Measurements from ENCODE around the gene KBTBD4. TPM values are rescaled to one million over a fixed set of nuclear protein-coding genes. Genes with fewer than 3 reads are reported as not detected.
"Not testable (repeated sequence)": the region's sequence is repeated elsewhere in the genome, so short reads cannot be mapped to it uniquely, and the experiment has no call there.

The KBTBD4 gene
- total and polyA plus RNA-seq, 11 donors, result 5.0 to 23.7 (median 15.0) TPM

GRCh38 chr11:47564933-47565339, 13.8 kb downstream of the KBTBD4 start:
- peaks cover 0 to 17% (median 5%) of the 10 kb centered on the region in 9 donors for H3K36me3 ChIP-seq
- H3K4me1 ChIP-seq, result peaks cover 0 to 23% (median 14%) of the 10 kb centered on the region in 12 donors
- peak overlapping the region; percentile 65 to 97 (median 90) for H3K4me3 ChIP-seq
- no peaks in the 10 kb centered on the region for H3K27me3 ChIP-seq
- TF ChIP-seq POLR2A (IDR thresholded peaks at IDR 0.05), result no peak
- TF ChIP-seq, protein P1, sequence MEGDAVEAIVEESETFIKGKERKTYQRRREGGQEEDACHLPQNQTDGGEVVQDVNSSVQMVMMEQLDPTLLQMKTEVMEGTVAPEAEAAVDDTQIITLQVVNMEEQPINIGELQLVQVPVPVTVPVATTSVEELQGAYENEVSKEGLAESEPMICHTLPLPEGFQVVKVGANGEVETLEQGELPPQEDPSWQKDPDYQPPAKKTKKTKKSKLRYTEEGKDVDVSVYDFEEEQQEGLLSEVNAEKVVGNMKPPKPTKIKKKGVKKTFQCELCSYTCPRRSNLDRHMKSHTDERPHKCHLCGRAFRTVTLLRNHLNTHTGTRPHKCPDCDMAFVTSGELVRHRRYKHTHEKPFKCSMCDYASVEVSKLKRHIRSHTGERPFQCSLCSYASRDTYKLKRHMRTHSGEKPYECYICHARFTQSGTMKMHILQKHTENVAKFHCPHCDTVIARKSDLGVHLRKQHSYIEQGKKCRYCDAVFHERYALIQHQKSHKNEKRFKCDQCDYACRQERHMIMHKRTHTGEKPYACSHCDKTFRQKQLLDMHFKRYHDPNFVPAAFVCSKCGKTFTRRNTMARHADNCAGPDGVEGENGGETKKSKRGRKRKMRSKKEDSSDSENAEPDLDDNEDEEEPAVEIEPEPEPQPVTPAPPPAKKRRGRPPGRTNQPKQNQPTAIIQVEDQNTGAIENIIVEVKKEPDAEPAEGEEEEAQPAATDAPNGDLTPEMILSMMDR (IDR thresholded peaks at IDR 0.05), result no peak
- H3K9me3 ChIP-seq, result no peaks in the 10 kb centered on the region
- peak overlapping the region in 11 of 12 donors; percentile 41 to 92 (median 82) for H3K27ac ChIP-seq
- DNase-seq (no peak), ATAC-seq (peak in 3 of 4 donors; percentile 15 to 27 (median 15))
- 17 to 26% (median 21%) methylated on average over 9 to 11 of the region's 11 CpGs for WGBS, 4 donors
- intact Hi-C loops (cut with DNase I), result loop anchor here in 1 of 10 donors (5.0 kb wide), 1 partner anchor 52 kb away; no protein-coding TSS in a partner anchor

DNA sequence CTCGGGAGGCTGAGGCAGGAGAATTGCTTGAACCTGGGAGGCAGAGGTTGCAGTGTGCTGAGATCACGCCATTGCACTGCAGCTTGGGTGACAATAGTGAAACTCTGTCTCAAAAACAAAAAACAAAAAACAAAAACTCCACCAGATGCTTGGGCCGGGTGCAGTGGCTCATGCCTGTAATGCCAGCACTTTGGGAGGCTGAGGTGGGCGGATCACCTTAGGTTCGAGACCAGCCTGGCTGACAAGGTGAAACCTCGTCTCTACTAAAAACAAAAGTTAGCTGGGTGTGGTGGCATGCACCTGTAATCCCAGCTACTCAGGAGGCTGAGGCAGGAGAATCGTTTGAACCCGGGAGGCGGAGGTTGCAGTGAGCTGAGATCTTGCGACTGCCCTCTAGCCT, 14.4 kb downstream of the KBTBD4 start:
- Histone ChIP-seq H3K4me1 (peaks cover 0 to 23% (median 14%) of the 10 kb centered on the region in 12 donors), H3K4me3 (peak overlapping the region in 1 of 12 donors; percentile 94), H3K36me3 (peaks cover 0 to 12% (median 0%) of the 10 kb centered on the region in 9 donors)
- H3K27ac ChIP-seq; DNase-seq; intact Hi-C loops (cut with DNase I); ATAC-seq; H3K9me3 ChIP-seq; H3K27me3 ChIP-seq: not testable (repeated sequence)
- 95 to 98% (median 96%) methylated on average over 10 of the region's 10 CpGs for WGBS, 4 donors

- H3K27me3 ChIP-seq; H3K4me3 ChIP-seq; H3K36me3 ChIP-seq; DNase-seq; intact Hi-C loops (cut with DNase I); H3K9me3 ChIP-seq; H3K27ac ChIP-seq; ATAC-seq: not testable (repeated sequence)
- H3K4me1 ChIP-seq, result peaks cover 0 to 23% (median 14%) of the 10 kb centered on the region in 12 donors
- 91 to 98% (median 95%) methylated on average over 4 of the region's 4 CpGs for WGBS, 4 donors
Measured at GRCh38 chr11:47562393-47562792, 16.4 kb downstream of the KBTBD4 start.

- no peak for ATAC-seq
- no peak for DNase-seq
- Histone ChIP-seq H3K4me3 (no peak overlapping the region), H3K36me3 (no peaks in the 10 kb centered on the region), H3K4me1 (peaks cover 0 to 10% (median 7%) of the 10 kb centered on the region in 12 donors), H3K9me3 (no peaks in the 10 kb centered on the region), H3K27me3 (no peaks in the 10 kb centered on the region), H3K27ac (no peak overlapping the region)
- TF ChIP-seq, protein P1 (IDR thresholded peaks at IDR 0.05), result no peak
- no peak for TF ChIP-seq POLR2A (IDR thresholded peaks at IDR 0.05)
- 84 to 92% (median 86%) methylated on average over 2 of the region's 2 CpGs for WGBS, 4 donors
- intact Hi-C loops (cut with DNase I), result no loop called here
Measured at GRCh38 chr11:47560426-47560825, 18.3 kb downstream of the KBTBD4 start.

DNA sequence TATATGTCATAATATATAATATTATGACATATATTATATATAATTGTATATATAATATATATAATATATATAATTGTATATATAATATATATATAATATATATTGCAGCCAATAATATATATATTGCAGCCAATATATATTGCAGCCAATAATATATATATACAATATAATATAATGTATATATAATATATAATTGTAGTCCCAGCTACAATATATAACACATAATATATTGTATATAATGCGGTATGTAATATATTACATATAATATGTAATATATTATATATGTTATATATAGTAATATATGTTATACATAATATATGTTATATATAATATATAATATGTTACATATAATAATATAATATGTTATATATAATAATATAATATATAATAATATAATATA, 20.1 kb downstream of the KBTBD4 start:
- Histone ChIP-seq H3K36me3 (no peaks in the 10 kb centered on the region), H3K27me3 (no peaks in the 10 kb centered on the region), H3K27ac (no peak overlapping the region), H3K9me3 (no peaks in the 10 kb centered on the region), H3K4me1 (peaks cover 0 to 4% (median 0%) of the 10 kb centered on the region in 12 donors), H3K4me3 (no peak overlapping the region)
- no peak for DNase-seq
- no peak for ATAC-seq
- WGBS, 4 donors, result 98 to 100% (median 99%) methylated on average over 1 of the region's 1 CpG
- TF ChIP-seq POLR2A (IDR thresholded peaks at IDR 0.05), result no peak
- TF ChIP-seq, protein P1 (IDR thresholded peaks at IDR 0.05), result no peak
- intact Hi-C loops (cut with DNase I), result loop anchor here in 2 of 10 donors (10.0 kb wide), 2 partner anchors 54 to 64 kb away; no protein-coding TSS in a partner anchor

GRCh38 chr11:47557004-47557403, 21.8 kb downstream of the KBTBD4 start:
- intact Hi-C loops (cut with DNase I), result loop anchor here in 2 of 10 donors (10.0 kb wide), 2 partner anchors 52 to 62 kb away; no protein-coding TSS in a partner anchor
- H3K4me3 ChIP-seq, H3K4me1 ChIP-seq, H3K27me3 ChIP-seq, ATAC-seq, H3K27ac ChIP-seq, DNase-seq, H3K36me3 ChIP-seq, H3K9me3 ChIP-seq: not testable (repeated sequence)
- WGBS, 4 donors, result 95 to 98% (median 97%) methylated on average over 12 of the region's 12 CpGs

Measured in heart left ventricle (tissue), 16 donors.